HFFc6 (cell line): ENCODE measurements around the gene SPTLC1. TPM values are rescaled to one million over a fixed set of nuclear protein-coding genes. Genes with fewer than 3 reads are reported as not detected.
A peak's percentile ranks its signal among the peaks of the same experiment; 100 is the strongest.
"Not testable (repeated sequence)": the region's sequence is repeated elsewhere in the genome, so short reads cannot be mapped to it uniquely, and the experiment has no call there.

ENCODE experiments used
- DNase-seq: peaks from one replicate; pipeline ENCODE4 v3.0.0-alpha.2; 2018
- H3K27ac Mint-ChIP-seq: 2 replicates; pipeline ENCODE4 v1.8.0; 2020; ENCODE audit warnings: mild to moderate bottlenecking, mixed read lengths
- H3K27me3 Mint-ChIP-seq: 2 replicates; pipeline ENCODE4 v1.8.0; 2021; ENCODE audit warnings: mild to moderate bottlenecking, moderate library complexity, mixed read lengths; ENCODE audit not compliant: insufficient read depth
- H3K36me3 Mint-ChIP-seq: 2 replicates; pipeline ENCODE4 v1.8.0; 2021; ENCODE audit warnings: low read depth, mixed read lengths
- H3K4me1 Mint-ChIP-seq: 2 replicates; pipeline ENCODE4 v1.8.0; 2020; ENCODE audit warnings: low read depth, mixed read lengths
- H3K4me3 Mint-ChIP-seq: 2 replicates; pipeline ENCODE4 v1.8.0; 2020; ENCODE audit warnings: mild to moderate bottlenecking, moderate library complexity, mixed read lengths
- H3K9me3 Mint-ChIP-seq: 2 replicates; pipeline ENCODE4 v1.8.0; 2020; ENCODE audit warnings: mild to moderate bottlenecking, mixed read lengths
- CTCF ChIP-seq: fragments of 200-600 bp; sonication (generic); IDR thresholded peaks from 2 replicates; pipeline ENCODE4 v1.5.0; 2021; ENCODE audit warnings: antibody characterized with exemption, mild to moderate bottlenecking
- total RNA-seq, 6 experiments: library from RNA; stranded (reverse); fragmentation: NEBNext Ultra II Directional; extraction: Animal tissue kit (Norgen Biotek cat#: 25700); gene quantifications; 2 replicates in 1 of 6; 3 replicates in 5 of 6; pipeline ENCODE4 v1.2.3, GENCODE V29; 2021

The SPTLC1 gene
- total RNA-seq, 6 experiments from 2014 or later, result 56.2 to 67.2 (median 63.5) TPM

GRCh38 chr9:92147852-92148180 lies 32.6 kb upstream of the SPTLC1 start:
- H3K4me3 Mint-ChIP-seq, result no peak overlapping the region
- H3K4me1 Mint-ChIP-seq, result peaks cover 71% of the 10 kb centered on the region
- DNase-seq, result no peak
- no peaks in the 10 kb centered on the region; the same call in 1 of the 2 replicates for H3K36me3 Mint-ChIP-seq
- H3K27ac Mint-ChIP-seq, result peak overlapping the region; percentile 94
- no peak for TF ChIP-seq CTCF
- H3K9me3 Mint-ChIP-seq, result no peaks in the 10 kb centered on the region
- H3K27me3 Mint-ChIP-seq, result peaks cover 2% of the 10 kb centered on the region; the same call in 1 of the 2 replicates

- DNase-seq, result peak; percentile 93
- Mint-ChIP-seq H3K27me3 (peaks cover 2% of the 10 kb centered on the region; the same call in 1 of the 2 replicates), H3K4me3 (peak overlapping the region; percentile 60), H3K36me3 (no peaks in the 10 kb centered on the region; the same call in 1 of the 2 replicates), H3K9me3 (no peaks in the 10 kb centered on the region), H3K4me1 (peaks cover 65% of the 10 kb centered on the region), H3K27ac (peak overlapping the region; percentile 94)
- peak; percentile 31; the same call in 1 of the 2 replicates for TF ChIP-seq CTCF
Observed at GRCh38 chr9:92147030-92147851, 32.0 kb upstream of the SPTLC1 start.

GRCh38 chr9:92146610-92147009 lies 31.4 kb upstream of the SPTLC1 start:
- TF ChIP-seq CTCF, result no peak
- Mint-ChIP-seq H3K4me1 (peaks cover 59% of the 10 kb centered on the region), H3K27me3 (peaks cover 2% of the 10 kb centered on the region), H3K36me3 (no peaks in the 10 kb centered on the region; the same call in 1 of the 2 replicates), H3K4me3 (peak overlapping the region; percentile 60), H3K27ac (peak overlapping the region; percentile 94), H3K9me3 (no peaks in the 10 kb centered on the region)
- no peak for DNase-seq

- H3K27ac Mint-ChIP-seq, result peak overlapping the region; percentile 94
Observed at GRCh38 chr9:92145784-92146183, 30.6 kb upstream of the SPTLC1 start.

GRCh38 chr9:92142329-92142728 lies 27.1 kb upstream of the SPTLC1 start:
- H3K4me3 Mint-ChIP-seq, result no peak overlapping the region
- H3K27me3 Mint-ChIP-seq, result no peaks in the 10 kb centered on the region; the same call in none of the 2 replicates
- TF ChIP-seq CTCF, result no peak
- DNase-seq, result no peak
- no peaks in the 10 kb centered on the region for H3K9me3 Mint-ChIP-seq
- peaks cover 45% of the 10 kb centered on the region for H3K4me1 Mint-ChIP-seq
- no peak overlapping the region for H3K27ac Mint-ChIP-seq
- H3K36me3 Mint-ChIP-seq, result no peaks in the 10 kb centered on the region

More at GRCh38 chr9:92145784-92146183, 30.6 kb upstream of the SPTLC1 start:
- not testable (repeated sequence) for H3K9me3 Mint-ChIP-seq, H3K27me3 Mint-ChIP-seq, H3K36me3 Mint-ChIP-seq, DNase-seq
- Mint-ChIP-seq H3K4me3 (peak overlapping the region; percentile 28; the same call in 1 of the 2 replicates), H3K4me1 (peaks cover 56% of the 10 kb centered on the region)
